ENCODE results near the gene HCN4. TPM values are rescaled to one million over a fixed set of nuclear protein-coding genes. Genes with fewer than 3 reads are reported as not detected.

Gene HCN4
- total RNA-seq, 2 experiments from 2014 or later: not detected

Other genes with a start within 250 kb of the HCN4 start
- gene REC114, start 74.2 kb upstream of the HCN4 start, total RNA-seq: not detected